HG03066 (cell line): ENCODE measurements around the gene GNAL.
"Not testable (repeated sequence)": the region's sequence is repeated elsewhere in the genome, so short reads cannot be mapped to it uniquely, and the experiment has no call there.

Source experiments
- ATAC-seq: cut with Tn5 transposase; IDR thresholded peaks from one replicate; pipeline ENCODE4 v1.9.1; 2021; ENCODE audit warnings: low read depth; ENCODE audit not compliant: unreplicated experiment

Gene GNAL

GRCh38 chr18:11668441-11669169 is 20.5 kb upstream of the GNAL start:
- ATAC-seq: no peak

- no peak for ATAC-seq
Measured at GRCh38 chr18:11669271-11669947, 19.7 kb upstream of the GNAL start.

GRCh38 chr18:11669948-11670275 is 19.2 kb upstream of the GNAL start:
- ATAC-seq: no peak

GRCh38 chr18:11671156-11671555 is 17.9 kb upstream of the GNAL start:
- no peak for ATAC-seq

GRCh38 chr18:11672198-11672597 is 16.9 kb upstream of the GNAL start:
- no peak for ATAC-seq

GRCh38 chr18:11672846-11673454 is 16.1 kb upstream of the GNAL start:
- no peak for ATAC-seq

- no peak for ATAC-seq
Measured at GRCh38 chr18:11673560-11673959, 15.5 kb upstream of the GNAL start.

GRCh38 chr18:11674119-11674518 is 14.9 kb upstream of the GNAL start:
- ATAC-seq: no peak

GRCh38 chr18:11676386-11676785 is 12.7 kb upstream of the GNAL start:
- no peak for ATAC-seq

GRCh38 chr18:11676867-11677266 is 12.2 kb upstream of the GNAL start:
- no peak for ATAC-seq

- no peak for ATAC-seq
Measured at GRCh38 chr18:11678211-11678610, 10.9 kb upstream of the GNAL start.

GRCh38 chr18:11689669-11690565 is 853 bp downstream of the GNAL start:
- ATAC-seq: peak; percentile 33

GRCh38 chr18:11690660-11691059 is 1.6 kb downstream of the GNAL start:
- not testable (repeated sequence) for ATAC-seq

- ATAC-seq: no peak
Measured at GRCh38 chr18:11695736-11696135, 6.7 kb downstream of the GNAL start.

GRCh38 chr18:11696451-11696850 is 7.4 kb downstream of the GNAL start:
- no peak for ATAC-seq

- ATAC-seq: no peak
Measured at GRCh38 chr18:11700876-11701275, 11.8 kb downstream of the GNAL start.

GRCh38 chr18:11710578-11710977 is 21.5 kb downstream of the GNAL start:
- ATAC-seq: no peak

- no peak for ATAC-seq
Measured at GRCh38 chr18:11713756-11714155, 24.7 kb downstream of the GNAL start.

GRCh38 chr18:11714244-11714918 is 25.3 kb downstream of the GNAL start:
- ATAC-seq: no peak

GRCh38 chr18:11716767-11717315 is 27.8 kb downstream of the GNAL start:
- ATAC-seq: not testable (repeated sequence)
